SKM-1 treated with dmso at 0.1 percent for 144 hours (cell line): Measurements from ENCODE around the gene GMFB.

ENCODE experiments used
- DNase-seq: peaks from one replicate; lab custom pipeline; 2025; ENCODE audit not compliant: unreplicated experiment; lab: John Stamatoyannopoulos, UW

Gene GMFB

GRCh38 chr14:54435500-54435981 is 53.2 kb downstream of the GMFB start:
- no peak for DNase-seq

GRCh38 chr14:54428527-54428926 is 60.3 kb downstream of the GMFB start:
- DNase-seq = no peak

- DNase-seq = no peak
These were observed 60.9 kb downstream of the GMFB start for GRCh38 chr14:54427871-54428270.

- no peak for DNase-seq
These were observed 63.1 kb downstream of the GMFB start for GRCh38 chr14:54425537-54426274.

GRCh38 chr14:54425068-54425467 is 63.7 kb downstream of the GMFB start:
- DNase-seq = no peak
